Right atrium auricular region (tissue), 2 donors: Measurements from ENCODE around the gene CARS2. TPM values are rescaled to one million over a fixed set of nuclear protein-coding genes. Genes with fewer than 3 reads are reported as not detected.

Experiments
- DNase-seq: peaks from one replicate; pipeline ENCODE4 v3.0.0-alpha.2; 2019; ENCODE audit warnings: low spot score
- H3K27ac ChIP-seq, 2 donors: fragments of 200-600 bp; sonication (generic); 1 replicate in 1 of 2; 2 replicates in 1 of 2; pipeline ENCODE4 v1.5.1; 2016 to 2019
- H3K27me3 ChIP-seq, 2 donors: fragments of 200-600 bp; sonication (generic); one replicate each; pipeline versions ENCODE4 v1.5.1 to v1.6.0; 2017 to 2019
- H3K36me3 ChIP-seq: fragments of 200-600 bp; sonication (generic); one replicate; pipeline ENCODE4 v1.5.1; 2016
- H3K4me1 ChIP-seq, 2 donors: fragments of 200-600 bp; sonication (generic); one replicate each; pipeline versions ENCODE4 v1.5.1 to v1.6.0; 2017 to 2019
- H3K4me3 ChIP-seq, 2 donors: fragments of 200-600 bp; sonication (generic); 1 replicate in 1 of 2; 2 replicates in 1 of 2; pipeline ENCODE4 v1.5.1; 2017 to 2019; ENCODE audit warnings: mild to moderate bottlenecking in 1 of 2, moderate library complexity in 1 of 2
- H3K9me3 ChIP-seq, 2 donors: fragments of 200-600 bp; sonication (generic); one replicate each; pipeline ENCODE4 v1.5.1; 2019
- CTCF ChIP-seq, 2 donors: fragments of 200-600 bp; sonication (generic); IDR thresholded peaks; one replicate each; pipeline ENCODE4 v1.5.1; 2019; ENCODE audit warnings: antibody characterized with exemption in 2 of 2
- total RNA-seq, 2 donors: library from RNA; depleted of rRNA; stranded (reverse); fragments of >200 nt; gene quantifications; one replicate each; pipeline ENCODE4 v1.1.0, GENCODE V29; 2016

Gene CARS2
- total RNA-seq, 2 donors from 2014 or later = 28.5 to 30.7 TPM

- Histone ChIP-seq H3K36me3 (no peaks in the 10 kb centered on the region), H3K27ac (peak overlapping the region; percentile 99 to 100), H3K9me3 (no peaks in the 10 kb centered on the region), H3K4me1 (peaks cover 0 to 24% of the 10 kb centered on the region in 2 donors), H3K27me3 (no peaks in the 10 kb centered on the region), H3K4me3 (peak overlapping the region; percentile 65 to 82)
- TF ChIP-seq CTCF (IDR thresholded peaks at IDR 0.05) = no peak
- DNase-seq = peak; percentile 100
Measured at GRCh38 chr13:110712849-110713641, 7.1 kb upstream of the CARS2 start.

- Histone ChIP-seq H3K9me3 (no peaks in the 10 kb centered on the region), H3K4me3 (peak overlapping the region; percentile 65 to 82), H3K4me1 (peaks cover 0 to 16% of the 10 kb centered on the region in 2 donors), H3K36me3 (no peaks in the 10 kb centered on the region), H3K27ac (peak overlapping the region; percentile 99 to 100), H3K27me3 (no peaks in the 10 kb centered on the region)
- TF ChIP-seq CTCF (IDR thresholded peaks at IDR 0.05) = no peak
- peak; percentile 89 for DNase-seq
Measured at GRCh38 chr13:110712081-110712848, 6.3 kb upstream of the CARS2 start.

GRCh38 chr13:110706570-110707372 lies 855 bp upstream of the CARS2 start:
- TF ChIP-seq CTCF (IDR thresholded peaks at IDR 0.05) = no peak
- no peaks in the 10 kb centered on the region for H3K27me3 ChIP-seq
- H3K4me3 ChIP-seq = peak overlapping the region; percentile 23 to 68
- DNase-seq = no peak
- H3K36me3 ChIP-seq = no peaks in the 10 kb centered on the region
- H3K4me1 ChIP-seq = peaks cover 0 to 37% of the 10 kb centered on the region in 2 donors
- H3K27ac ChIP-seq = peak overlapping the region; percentile 52 to 79
- H3K9me3 ChIP-seq = no peaks in the 10 kb centered on the region

- Histone ChIP-seq H3K27ac (peak overlapping the region; percentile 68 to 79), H3K27me3 (no peaks in the 10 kb centered on the region), H3K4me3 (peak overlapping the region; percentile 58 to 68), H3K9me3 (no peaks in the 10 kb centered on the region), H3K36me3 (peaks cover 6% of the 10 kb centered on the region), H3K4me1 (peaks cover 0 to 30% of the 10 kb centered on the region in 2 donors)
- no peak for DNase-seq
- no peak for TF ChIP-seq CTCF (IDR thresholded peaks at IDR 0.05)
Measured at GRCh38 chr13:110705356-110705825, 525 bp downstream of the CARS2 start.
